DMS153 (cell line): Measurements from ENCODE around the gene UGT1A4.

Experiments
- DNase-seq: peaks from one replicate; lab custom pipeline; 2025; lab: John Stamatoyannopoulos, UW

UGT1A4 gene

GRCh38 chr2:233718552-233718951 is at the start of gene UGT1A4:
UGT1A4 (plus strand) TSS chr2:233718736; CDS start chr2:233718821, 85 bp downstream.
- no peak for DNase-seq

- no peak for DNase-seq
Observed at GRCh38 chr2:233671290-233672161, 47.0 kb upstream of the UGT1A4 start, which contains the start of gene UGT1A9. UGT1A9 (plus strand) TSS chr2:233671898; CDS start chr2:233671935, 37 bp downstream.

GRCh38 chr2:233672886-233673285 is 45.6 kb upstream of the UGT1A4 start:
- DNase-seq, result no peak

GRCh38 chr2:233673896-233674295 is 44.6 kb upstream of the UGT1A4 start:
- DNase-seq, result no peak

GRCh38 chr2:233674314-233674713 is 44.2 kb upstream of the UGT1A4 start:
- no peak for DNase-seq

GRCh38 chr2:233674995-233675394 is 43.5 kb upstream of the UGT1A4 start:
- DNase-seq, result no peak

- no peak for DNase-seq
Observed at GRCh38 chr2:233676046-233676445, 42.5 kb upstream of the UGT1A4 start.

- no peak for DNase-seq
Observed at GRCh38 chr2:233679196-233679595, 39.3 kb upstream of the UGT1A4 start.

- DNase-seq, result no peak
Observed at GRCh38 chr2:233680361-233681045, 38.0 kb upstream of the UGT1A4 start.

- no peak for DNase-seq
Observed at GRCh38 chr2:233681521-233682099, 36.9 kb upstream of the UGT1A4 start, which contains the start of gene UGT1A7. UGT1A7 (plus strand) TSS chr2:233681901; CDS start chr2:233681938, 37 bp downstream.

GRCh38 chr2:233684640-233685039 is 33.9 kb upstream of the UGT1A4 start:
- DNase-seq, result no peak

GRCh38 chr2:233686928-233687327 is 31.6 kb upstream of the UGT1A4 start:
- DNase-seq, result no peak

- no peak for DNase-seq
Observed at GRCh38 chr2:233688341-233688740, 30.2 kb upstream of the UGT1A4 start.

- no peak for DNase-seq
Observed at GRCh38 chr2:233689031-233689430, 29.5 kb upstream of the UGT1A4 start.

GRCh38 chr2:233689501-233689900 is 29.0 kb upstream of the UGT1A4 start:
- no peak for DNase-seq

GRCh38 chr2:233690444-233690843 is 28.1 kb upstream of the UGT1A4 start:
- no peak for DNase-seq

GRCh38 chr2:233691443-233692433 is 26.8 kb upstream of the UGT1A4 start:
- DNase-seq, result no peak

- DNase-seq, result no peak
Observed at GRCh38 chr2:233692648-233693047, 25.9 kb upstream of the UGT1A4 start, which contains the start of gene UGT1A6. UGT1A6 (plus strand) TSS chr2:233692890; CDS start chr2:233693005, 115 bp downstream.

GRCh38 chr2:233693963-233694362 is 24.6 kb upstream of the UGT1A4 start:
- no peak for DNase-seq

- DNase-seq, result no peak
Observed at GRCh38 chr2:233698740-233699139, 19.8 kb upstream of the UGT1A4 start.

- DNase-seq, result no peak
Observed at GRCh38 chr2:233699424-233700027, 19.0 kb upstream of the UGT1A4 start.
